ENCODE measurements around the gene IQSEC3.

Gene IQSEC3

DNA sequence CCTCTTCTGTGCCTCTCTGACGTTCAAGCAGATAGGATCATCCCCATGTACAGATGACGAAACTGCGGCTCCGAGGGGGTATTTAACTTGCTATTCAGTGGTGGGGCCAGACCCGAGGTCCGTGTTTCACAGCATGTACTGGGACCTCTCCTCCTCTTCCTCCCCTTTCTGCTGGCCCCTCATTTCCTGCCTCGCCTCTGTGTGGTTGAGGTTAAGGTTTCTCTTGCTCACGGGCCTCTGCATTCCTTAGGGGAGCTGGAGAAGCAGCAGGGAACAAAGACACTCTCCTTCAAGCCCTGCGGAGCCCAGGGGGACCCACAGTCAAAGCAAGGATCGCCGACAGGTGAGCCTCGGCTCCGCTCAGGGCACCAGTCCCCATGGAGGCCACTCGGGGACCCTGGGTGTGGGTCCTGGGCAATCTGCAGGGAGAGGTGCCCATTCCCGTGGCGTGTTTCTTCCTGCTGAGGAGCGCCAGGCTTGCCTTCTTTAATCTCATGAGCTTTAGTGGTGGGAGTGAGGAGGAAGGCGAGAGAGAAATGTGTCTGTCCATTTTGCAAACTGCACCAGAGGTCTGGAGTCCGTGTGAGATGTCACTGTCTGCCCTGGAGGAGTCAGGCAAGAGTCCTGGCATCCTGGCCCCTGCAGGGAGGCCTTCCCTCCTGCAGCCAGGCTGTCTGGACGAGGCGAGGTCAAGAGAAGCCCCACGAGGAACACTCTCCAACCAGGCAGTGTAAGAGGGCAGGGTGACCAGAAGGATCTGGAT is 102.4 kb downstream of the IQSEC3 start:
- no peak for DNase-seq

DNA sequence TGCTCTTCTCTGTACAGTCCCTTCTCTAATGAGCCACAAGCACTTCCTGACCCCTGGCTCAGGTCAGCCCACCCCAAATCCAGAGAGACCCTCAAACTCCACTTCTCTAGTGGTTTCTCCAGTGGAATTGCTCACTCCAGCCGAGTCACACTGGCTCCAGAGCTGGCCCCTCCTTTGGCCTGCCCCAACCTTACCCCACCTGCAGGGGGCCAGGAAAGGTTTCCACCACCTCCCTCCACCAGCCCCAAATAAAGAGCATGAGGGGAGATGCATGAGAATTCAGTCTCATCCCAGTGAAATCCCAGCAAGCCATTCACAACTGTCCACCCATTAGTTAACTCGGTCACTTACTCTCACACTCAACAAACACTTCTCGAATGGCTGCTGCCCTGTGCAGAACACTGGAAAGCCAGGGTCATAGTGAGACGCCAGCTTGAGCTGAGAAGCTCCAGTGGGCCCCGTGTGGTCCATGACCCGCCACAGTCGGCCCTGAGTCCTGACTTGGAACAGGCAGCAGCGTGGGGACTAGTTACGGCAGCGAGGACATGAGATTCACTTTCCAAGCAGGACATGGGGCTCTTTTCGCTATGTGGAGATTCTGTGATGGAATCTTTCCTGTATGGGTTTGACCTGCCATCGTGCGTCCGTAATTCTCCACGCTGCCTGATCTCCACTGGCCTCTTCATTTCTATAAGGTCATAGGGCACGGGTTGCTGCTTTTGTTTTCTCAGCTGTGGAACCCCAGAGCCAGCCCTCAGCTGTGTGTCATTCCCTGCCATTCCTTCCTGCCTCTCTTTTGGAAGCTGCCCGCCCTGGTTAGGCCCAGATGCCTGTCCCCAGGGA is 103.2 kb downstream of the IQSEC3 start:
- no peak for DNase-seq

DNA sequence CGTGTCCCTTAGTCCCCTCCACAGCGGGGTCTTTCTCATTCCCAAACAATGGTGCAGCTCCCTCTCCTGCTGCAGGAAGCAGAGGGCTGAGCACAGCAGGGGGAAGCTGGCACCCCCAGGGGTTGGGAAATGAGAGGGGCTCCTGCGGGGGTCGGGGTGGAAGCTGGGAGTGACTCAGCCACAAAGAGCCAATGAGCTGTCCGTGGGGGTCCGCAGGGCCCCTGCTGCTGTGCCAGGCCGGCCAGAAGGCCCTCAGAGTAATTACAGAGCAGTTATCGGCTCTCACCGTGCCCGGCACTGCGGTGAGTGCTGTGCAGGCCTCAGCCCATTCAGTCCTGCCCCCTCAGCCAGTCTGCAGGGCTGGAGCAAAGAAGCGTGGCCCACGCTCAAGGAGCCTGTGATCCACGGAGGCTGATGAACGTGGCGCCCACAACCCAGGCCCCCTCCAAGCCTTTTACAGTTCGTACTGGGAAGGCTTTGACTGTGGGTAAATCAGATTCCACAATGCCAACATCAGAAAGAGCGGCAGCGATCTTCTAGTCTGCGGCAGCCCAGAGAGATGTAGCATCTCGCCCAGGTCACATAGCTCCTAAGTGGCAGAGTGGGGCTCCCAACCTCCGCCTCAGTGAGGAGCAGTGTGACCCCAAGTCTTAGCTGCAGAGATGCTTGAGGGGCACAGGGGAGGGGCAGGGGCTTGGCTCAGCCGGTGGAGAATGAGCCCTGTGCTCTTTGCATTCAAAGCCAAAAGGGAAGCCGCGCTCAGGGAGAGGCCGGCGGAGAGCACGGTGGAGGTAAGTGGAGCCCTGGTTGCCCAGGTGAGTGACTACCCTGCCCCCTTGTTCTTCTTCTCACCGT is 104.0 kb downstream of the IQSEC3 start:
- DNase-seq, result no peak

DNA sequence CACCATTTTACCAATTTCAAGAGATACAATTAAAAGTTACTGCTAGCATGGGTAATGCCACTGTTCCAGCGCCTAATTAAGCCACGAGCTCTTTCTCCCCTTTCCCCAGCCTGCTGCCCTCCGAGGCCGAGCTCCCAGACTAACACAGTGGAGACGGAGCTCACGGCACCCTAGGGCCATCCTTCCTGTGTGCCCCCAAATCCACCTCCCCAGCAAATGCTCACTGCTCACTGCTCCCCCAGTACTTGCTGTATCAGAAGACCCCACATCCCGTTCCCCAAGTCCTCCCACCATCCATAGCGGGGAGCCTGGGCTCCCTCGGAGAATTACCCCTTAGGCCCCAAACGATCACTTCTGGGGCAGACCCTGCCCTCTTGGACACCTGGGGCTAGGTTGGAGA is 104.7 kb downstream of the IQSEC3 start:
- no peak for DNase-seq

DNA sequence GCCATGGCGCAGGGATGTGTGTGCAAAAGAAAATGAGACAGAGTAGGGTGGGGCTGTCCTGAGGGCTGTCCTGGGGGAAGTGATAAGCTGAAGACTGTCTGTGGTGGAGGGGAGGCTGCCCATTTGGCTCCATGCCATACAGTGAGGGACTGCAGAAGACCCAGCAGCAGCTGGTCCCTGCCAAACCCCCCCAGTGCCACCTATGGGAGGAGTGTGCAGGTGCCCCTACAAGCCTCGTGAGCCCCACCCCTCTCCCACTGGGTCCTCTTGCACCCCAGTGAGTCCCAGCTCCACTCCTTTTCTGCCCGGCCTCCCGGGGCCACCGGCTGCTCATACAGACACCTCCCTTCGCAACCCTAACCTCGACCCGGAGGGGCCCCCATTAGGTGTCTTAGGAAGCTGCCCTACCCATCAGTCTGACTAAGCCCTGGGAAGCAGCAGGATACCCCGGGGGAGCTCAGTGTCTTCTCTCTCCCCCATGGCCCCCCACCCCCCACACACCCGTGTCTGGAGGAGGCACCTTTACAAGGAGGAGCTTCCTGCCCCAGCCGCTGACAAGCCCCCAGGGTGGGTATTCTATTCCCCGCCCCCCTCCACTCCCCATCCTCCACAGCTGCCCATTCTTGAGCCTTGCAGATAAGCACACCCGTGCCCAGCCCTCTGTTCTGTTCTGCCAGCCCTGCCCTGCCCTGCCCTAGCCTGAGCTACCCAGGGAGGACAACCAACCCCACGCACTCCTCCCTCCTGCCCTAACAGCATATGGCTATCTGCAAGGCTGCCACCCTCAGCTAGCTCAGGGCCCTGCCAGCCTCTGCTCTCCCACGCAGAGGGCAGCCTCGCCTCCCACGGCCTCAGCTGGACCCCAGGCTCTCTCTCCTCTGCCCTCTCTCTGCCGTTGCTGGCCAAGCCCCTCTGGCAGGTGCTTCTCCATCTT is 105.4 kb downstream of the IQSEC3 start:
- DNase-seq, result no peak

DNA sequence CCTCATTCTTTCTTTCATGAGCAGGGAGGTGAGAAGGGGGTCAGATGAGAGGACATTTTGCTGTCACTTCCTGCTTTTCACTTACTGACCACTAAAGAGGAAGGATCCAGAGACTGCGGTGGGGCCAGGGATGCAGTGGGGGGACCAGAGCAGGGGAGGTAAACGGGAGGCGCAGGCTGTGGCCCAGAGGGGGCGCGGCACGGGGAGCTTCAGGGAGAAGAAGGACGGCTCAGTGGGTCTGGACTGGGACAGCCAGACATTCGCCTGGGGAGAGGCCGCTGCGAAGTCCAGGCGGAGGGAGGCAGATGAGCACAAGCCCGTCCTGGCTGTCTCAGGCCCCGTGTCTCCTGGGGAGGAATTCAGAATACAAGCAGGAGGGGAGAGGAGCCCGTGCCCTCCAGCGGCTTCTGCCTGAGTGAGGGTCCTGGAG is 106.2 kb downstream of the IQSEC3 start:
- DNase-seq, result no peak

DNA sequence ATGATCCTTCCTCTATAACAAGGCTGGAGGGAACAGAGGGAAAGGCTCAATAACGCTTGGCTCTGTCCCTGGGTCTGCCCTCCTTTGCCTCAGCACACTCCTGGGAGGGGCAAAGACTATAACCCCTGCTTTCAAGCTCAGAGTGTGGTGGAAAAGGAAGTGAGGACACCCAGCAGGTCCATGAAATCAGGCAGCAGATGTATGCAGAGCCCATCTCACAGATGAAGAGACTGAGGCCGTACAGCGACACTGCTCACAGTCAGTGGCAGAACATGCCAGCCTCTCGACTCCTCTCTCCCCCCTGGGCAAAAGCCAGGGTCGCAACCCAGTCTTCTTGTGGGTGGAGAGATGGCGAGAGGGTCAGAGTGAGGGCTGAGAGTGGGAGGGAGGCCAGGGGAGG is 107.6 kb downstream of the IQSEC3 start:
- no peak for DNase-seq

DNA sequence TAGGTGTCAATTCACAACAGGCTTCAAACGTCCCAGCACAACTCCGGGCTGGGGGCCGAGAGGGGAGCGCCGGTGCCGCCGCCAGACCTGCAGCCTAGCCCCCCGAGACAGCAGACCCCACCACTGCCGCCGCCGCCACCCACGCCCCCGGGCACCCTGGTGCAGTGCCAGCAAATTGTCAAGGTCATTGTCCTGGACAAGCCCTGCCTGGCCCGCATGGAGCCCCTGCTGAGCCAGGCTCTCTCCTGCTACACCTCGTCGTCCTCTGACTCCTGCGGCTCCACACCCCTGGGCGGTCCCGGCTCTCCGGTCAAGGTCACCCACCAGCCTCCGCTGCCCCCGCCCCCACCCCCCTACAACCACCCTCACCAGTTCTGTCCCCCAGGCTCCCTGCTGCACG is 108.0 kb downstream of the IQSEC3 start:
- no peak for DNase-seq

DNA sequence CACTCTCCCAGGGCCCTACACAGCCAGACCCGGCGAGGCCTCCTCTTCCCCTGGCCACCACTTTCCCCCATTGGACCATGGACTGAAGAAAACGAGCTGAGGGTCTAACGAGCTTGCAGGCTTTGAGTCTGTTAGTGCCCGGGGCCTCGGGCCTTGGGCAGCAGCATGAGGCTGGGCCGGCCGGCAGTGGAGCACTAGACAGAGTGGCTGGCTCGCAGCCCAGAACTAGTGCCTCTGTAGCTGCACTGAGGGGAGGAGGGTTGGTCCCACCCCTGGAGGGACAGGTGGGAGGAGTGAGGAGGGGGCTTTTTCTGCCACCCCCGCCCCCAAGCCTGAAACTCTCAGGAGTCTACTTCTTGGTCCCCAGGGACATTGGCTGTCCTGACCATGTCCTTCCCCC is 108.7 kb downstream of the IQSEC3 start:
- no peak for DNase-seq

DNA sequence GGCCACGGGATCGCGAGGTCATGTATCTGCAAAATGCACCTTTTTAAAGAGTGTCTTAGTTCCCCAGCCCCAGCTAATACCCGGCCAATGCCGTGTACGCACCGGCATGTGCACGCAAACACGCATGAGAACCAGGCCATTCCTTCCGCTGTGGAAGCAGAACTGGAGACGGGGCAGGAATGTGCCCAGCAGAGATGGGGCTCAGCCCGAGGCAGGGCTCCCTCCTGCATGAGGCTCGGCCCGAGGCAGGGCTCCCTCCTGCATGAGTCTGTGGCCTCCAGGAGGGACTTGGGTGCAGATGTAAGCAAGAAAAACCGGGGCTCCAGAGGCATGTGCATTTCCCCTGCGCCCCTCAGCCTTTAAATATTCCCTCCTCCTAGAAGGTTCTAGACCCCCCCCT is 109.2 kb downstream of the IQSEC3 start:
- DNase-seq, result no peak

DNA sequence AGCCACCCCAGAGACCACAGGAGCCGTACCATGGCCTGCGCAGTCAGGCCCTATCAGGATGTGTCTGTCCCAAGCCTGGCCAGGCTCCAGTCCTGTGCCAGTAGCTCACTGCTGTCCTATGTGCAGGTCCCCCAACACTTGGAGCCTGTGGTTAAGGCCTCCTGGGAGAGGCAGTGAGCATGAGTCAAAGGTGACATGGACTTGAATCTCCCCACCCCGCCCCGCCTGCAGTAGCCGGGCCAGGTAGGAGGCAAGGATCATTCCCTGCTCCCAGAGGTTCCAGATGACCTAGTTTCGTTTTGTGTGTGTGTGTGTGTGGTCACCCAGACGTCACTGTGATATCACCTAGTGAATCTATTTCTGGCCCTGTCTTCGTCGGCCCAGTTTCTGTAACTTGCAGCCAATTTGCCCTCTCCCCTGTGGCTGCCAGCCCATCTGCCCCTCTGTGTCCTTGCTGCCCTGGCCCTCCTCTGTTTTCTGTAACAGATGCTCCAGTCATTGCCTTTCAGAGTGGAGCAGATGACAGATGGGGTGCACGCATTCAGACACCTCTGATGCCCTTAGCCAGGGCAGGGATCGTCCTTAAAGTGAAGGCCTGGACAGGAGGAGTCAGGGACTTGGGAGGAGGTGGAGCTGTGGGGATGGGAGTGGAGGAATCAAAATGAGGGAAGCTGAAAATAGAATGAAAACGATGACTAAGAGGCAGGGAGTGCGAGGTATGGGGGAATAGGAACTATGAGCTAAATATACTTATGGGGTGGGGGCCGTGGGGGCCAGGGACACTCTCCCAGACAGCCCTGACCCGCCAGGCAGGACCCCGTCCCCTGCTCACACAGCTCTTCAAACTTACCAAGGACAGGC is 110.0 kb downstream of the IQSEC3 start:
- DNase-seq, result no peak

DNA sequence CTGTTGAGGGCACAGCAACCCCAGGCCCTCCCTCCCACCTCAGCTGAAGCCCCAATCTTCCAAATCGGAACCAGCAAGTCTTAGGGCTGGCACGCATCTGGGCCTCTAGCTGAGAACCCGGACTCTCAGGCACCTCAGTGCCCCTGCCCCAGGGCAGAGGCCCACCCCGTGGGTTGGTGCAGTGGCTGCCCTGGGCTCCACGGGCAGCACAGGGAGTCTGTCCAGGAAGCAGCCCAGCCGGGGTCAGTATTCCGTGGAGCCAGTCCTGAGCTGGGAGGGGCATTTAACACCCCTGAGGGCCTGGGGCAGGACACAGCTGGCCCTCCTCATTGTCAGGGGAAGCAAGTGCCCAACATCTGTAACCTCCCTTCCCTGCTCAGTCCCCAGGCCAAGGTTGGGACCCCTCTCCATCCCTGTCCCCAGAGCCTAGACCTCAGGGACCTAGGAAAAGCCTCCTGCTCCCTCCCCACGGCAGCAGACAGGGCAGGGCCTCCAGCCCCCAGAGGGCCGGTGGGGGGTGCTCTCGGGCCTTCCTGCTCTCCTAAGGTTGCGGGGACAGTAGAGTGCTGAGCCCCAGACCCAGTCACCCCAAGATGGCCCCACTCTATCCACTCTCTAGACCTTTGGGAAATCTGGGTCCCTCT is 110.9 kb downstream of the IQSEC3 start:
- DNase-seq, result no peak

DNA sequence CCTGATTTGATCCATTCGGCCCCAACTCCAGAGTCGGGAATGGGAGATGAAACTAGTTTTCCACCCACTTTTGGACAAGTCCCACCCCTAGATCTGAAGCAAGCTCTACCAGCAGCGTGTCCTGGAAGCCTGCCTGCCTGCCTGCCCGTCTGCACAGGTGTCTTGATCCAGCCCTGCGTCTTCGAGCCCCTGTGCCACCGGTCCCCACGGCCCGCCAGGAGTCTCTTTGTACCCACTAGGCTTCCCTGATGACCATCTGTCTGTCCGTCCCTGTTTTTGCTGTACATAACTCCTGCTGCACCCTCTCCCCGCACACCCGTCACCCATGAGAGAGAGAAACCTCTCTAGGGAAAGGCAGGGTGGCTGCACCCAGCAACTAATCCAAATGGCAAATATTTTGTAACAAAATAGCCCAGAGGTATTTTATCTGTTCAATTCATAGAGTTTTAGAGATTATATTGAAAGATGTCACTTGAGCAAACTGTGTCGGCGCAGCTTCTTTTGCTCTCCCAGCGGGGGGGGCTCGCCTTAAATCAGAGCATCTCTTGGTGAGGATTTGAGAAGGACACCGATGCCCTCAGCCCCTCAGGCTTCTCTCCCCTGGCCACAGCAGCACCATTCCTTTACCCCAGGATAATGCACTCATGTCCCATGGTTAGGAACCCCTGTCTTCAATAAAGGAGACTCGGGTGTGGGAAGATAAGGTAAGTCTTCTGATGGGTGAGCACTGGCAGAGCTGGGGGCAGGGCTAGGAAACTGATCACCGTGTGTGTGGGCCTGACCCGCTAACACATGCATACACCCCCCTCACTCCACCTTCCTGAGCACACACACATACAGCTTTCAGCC is 111.6 kb downstream of the IQSEC3 start:
- no peak for DNase-seq

DNA sequence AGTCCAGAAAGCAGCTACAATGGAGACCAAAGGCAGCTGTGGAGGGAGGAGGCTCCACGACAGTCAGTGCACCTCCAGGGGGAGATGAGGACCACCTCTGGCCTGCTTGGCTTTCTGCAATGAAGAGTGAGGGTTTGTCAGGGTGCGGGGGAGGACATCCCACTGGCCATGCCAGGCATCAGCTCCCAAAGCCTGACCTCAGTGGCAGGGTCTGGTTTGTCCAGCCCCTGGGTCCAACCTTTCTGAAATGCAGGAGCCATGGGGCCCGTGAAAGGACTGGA is 112.2 kb downstream of the IQSEC3 start:
- DNase-seq, result no peak

DNA sequence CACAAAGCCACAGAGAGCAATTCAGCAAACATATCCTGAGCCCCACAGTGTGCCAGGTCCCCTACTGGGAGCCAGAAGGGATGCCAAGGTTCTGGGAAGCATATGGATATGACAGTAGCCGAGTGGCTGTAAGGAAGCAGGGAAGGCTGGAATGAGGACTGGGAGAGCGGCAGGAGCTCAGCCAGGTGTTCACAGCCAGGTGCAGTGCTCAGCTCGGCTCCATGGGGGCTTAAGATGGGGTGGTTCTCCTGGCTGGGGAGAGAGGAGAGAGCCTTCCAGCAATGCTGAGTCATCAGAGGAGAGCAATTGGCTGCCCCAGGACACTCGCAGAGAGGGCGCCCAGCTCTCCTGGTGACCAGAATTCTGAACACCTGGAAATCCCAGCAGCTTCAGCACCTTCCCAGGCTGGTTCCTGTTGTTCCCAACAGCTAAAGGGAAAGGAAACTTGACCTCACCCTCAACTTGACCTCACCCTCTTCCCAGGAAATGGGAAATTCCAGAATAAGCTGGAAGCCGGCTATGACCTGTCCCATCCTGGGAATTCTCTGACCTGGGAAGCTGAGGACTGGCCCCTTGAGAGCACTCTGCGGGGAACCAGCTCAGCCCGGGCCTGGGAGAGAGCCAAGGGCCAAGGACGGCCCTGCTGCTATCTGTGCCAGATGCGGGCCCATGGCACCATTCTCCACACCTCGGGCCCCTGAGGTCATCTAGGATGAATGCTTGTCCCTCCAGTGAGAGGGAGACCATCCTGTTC is 112.7 kb downstream of the IQSEC3 start:
- no peak for DNase-seq

DNA sequence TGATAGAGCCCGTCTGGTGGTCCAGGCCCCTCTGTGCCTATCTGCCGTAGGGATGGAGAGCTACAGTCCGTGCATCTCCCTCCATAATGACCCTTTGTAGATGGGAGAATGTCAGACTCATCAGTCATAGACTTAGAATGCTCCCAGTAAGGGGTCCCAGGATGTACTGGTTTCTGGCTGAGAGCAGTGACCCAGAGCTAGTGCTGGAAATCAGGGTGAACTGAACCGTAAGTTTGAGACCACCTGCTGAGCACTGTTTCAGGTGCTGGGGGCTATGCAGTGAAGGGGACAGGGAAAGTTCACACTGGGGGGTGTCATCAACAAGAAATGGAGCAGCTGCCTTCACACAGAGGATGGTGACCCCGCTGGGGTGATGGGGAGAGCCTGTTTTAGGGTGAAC is 113.3 kb downstream of the IQSEC3 start:
- DNase-seq, result no peak

DNA sequence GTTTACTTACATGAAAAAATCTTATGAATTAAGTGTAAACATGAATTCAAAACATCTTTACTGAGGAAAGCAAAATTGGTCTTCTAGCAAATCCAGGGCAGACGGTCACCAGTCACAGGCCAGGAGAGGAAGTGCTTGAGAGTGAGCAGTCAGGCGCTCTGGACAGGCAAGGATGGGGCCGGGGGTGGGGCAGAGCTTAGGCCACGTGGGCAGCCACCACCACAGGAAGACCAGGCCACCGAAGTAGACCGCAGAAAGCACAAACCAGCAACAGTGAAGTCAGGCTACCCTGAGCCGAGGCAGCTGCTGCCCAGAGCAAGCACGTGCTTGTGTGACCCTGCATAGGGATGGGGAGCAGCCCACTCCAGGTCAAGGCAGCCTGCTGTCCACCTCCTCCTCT is 113.9 kb downstream of the IQSEC3 start:
- DNase-seq, result no peak

DNA sequence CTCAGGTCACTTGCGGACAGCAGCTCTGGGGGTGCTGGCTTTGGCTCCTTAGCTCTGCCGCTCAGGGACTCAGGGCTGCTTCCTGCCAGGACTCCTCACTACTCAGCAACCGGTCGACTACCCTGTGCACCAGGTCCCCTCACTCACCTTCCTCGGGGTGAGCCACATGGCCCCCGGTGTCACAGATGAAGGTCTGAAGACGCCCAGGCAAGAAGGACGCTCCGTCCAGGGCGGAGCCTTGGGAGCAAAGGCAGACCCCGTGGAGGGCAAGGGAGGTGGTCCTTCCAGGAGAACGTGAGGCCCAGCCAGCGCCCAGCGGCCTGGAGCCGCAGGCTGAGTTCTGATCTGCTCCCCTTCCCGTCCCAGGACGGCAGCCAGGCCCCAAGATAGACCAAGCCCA is 115.4 kb downstream of the IQSEC3 start:
- DNase-seq, result no peak

DNA sequence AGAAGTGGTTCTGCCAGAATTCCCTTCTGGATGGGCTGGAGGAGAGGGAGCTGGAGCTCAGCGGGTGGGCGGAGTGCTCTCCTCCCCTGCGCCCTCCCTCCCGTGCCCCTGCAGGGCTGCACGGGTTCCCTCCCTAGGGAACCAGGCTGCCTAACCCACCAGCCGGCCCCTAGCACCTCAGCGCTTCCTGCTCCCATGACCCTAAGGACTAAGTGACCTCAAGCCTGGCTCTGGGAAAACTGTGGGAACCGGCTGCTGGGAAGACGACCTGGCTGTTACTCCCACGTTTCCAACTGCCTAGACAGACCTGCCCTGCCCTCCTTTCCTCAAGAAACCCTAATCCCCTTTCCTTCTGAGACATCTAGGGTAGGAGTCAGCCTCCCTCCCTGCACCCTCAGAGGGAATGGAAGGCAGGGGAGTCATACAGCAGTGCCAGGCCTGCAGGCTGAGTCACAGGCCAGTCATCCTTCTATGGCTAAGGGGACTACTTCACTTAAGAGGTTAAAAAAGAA is 115.9 kb downstream of the IQSEC3 start:
- DNase-seq, result no peak
